Kidney glomerular epithelial cell (primary cell): ENCODE results near the gene CHST10.
"Not testable (repeated sequence)": the region's sequence is repeated elsewhere in the genome, so short reads cannot be mapped to it uniquely, and the experiment has no call there.

ENCODE experiments used
- DNase-seq: peaks from one replicate; lab custom pipeline; 2025; lab: John Stamatoyannopoulos, UW

The CHST10 gene

GRCh38 chr2:100392715-100393114 is 24.8 kb downstream of the CHST10 start:
- no peak for DNase-seq

GRCh38 chr2:100391735-100392515 is 25.5 kb downstream of the CHST10 start:
- DNase-seq = no peak

GRCh38 chr2:100390001-100390940 is 27.2 kb downstream of the CHST10 start:
- DNase-seq = no peak

- no peak for DNase-seq
Observed at GRCh38 chr2:100388703-100389102, 28.8 kb downstream of the CHST10 start.

GRCh38 chr2:100383954-100384353 is 33.5 kb downstream of the CHST10 start:
- no peak for DNase-seq

- no peak for DNase-seq
Observed at GRCh38 chr2:100383306-100383705, 34.2 kb downstream of the CHST10 start.

GRCh38 chr2:100381240-100381639 is 36.2 kb downstream of the CHST10 start:
- DNase-seq = peak; percentile 70

- DNase-seq = no peak
Observed at GRCh38 chr2:100380681-100381080, 36.8 kb downstream of the CHST10 start.

- DNase-seq = no peak
Observed at GRCh38 chr2:100376836-100377235, 40.6 kb downstream of the CHST10 start.

GRCh38 chr2:100367163-100367562 is 50.3 kb downstream of the CHST10 start:
- no peak for DNase-seq

- peak; percentile 18 for DNase-seq
Observed at GRCh38 chr2:100365434-100365833, 52.0 kb downstream of the CHST10 start.

GRCh38 chr2:100362269-100362668 is 55.2 kb downstream of the CHST10 start:
- not testable (repeated sequence) for DNase-seq

GRCh38 chr2:100359576-100359975 is 57.9 kb downstream of the CHST10 start:
- DNase-seq = peak; percentile 7

GRCh38 chr2:100358554-100358953 is 58.9 kb downstream of the CHST10 start:
- DNase-seq = no peak

- peak; percentile 9 for DNase-seq
Observed at GRCh38 chr2:100352521-100352920, 64.9 kb downstream of the CHST10 start.

- DNase-seq = no peak
Observed at GRCh38 chr2:100350661-100351185, 66.7 kb downstream of the CHST10 start.

- DNase-seq = not testable (repeated sequence)
Observed at GRCh38 chr2:100345144-100345543, 72.3 kb downstream of the CHST10 start.

GRCh38 chr2:100344433-100344832 is 73.0 kb downstream of the CHST10 start:
- DNase-seq = no peak

GRCh38 chr2:100342466-100342865 is 75.0 kb downstream of the CHST10 start:
- DNase-seq = not testable (repeated sequence)
